ENCODE measurements around the gene CDSN. TPM values are rescaled to one million over a fixed set of nuclear protein-coding genes. Genes with fewer than 3 reads are reported as not detected.
A peak's percentile ranks its signal among the peaks of the same experiment; 100 is the strongest.

CDSN gene
- total RNA-seq, 1 experiment from 2014 or later = not detected

- Histone ChIP-seq H3K4me1 (ENCODE audit: low read length) (no peaks in the 10 kb centered on the region), H3K4me2 (ENCODE audit: low read depth, low read length, poor library complexity, severe bottlenecking) (no peak overlapping the region)
Observed at GRCh38 chr6:31092238-31092637, 28.0 kb downstream of the CDSN start.

GRCh38 chr6:31091680-31092079, 28.6 kb downstream of the CDSN start:
- Histone ChIP-seq H3K27ac (ENCODE audit: low read length) (no peak overlapping the region), H3K4me2 (ENCODE audit: low read depth, low read length, poor library complexity, severe bottlenecking) (no peak overlapping the region), H3K9me2 (replicated peaks; ENCODE audit: insufficient read depth, low read length) (no peaks in the 10 kb centered on the region), H3K36me3 (ENCODE audit: insufficient read depth, low read length) (no peaks in the 10 kb centered on the region), H3K4me3 (ENCODE audit: low read length) (no peak overlapping the region), H3K4me1 (ENCODE audit: low read length) (no peaks in the 10 kb centered on the region), H4K20me1 (ENCODE audit: insufficient read depth, low read depth, low read length) (no peaks in the 10 kb centered on the region), H3K27me3 (ENCODE audit: low read length) (no peaks in the 10 kb centered on the region), H3K79me2 (ENCODE audit: low read length) (no peaks in the 10 kb centered on the region), H3K9me3 (ENCODE audit: low read length) (no peaks in the 10 kb centered on the region), H3K9ac (ENCODE audit: low read length) (no peak overlapping the region), H2AFZ (ENCODE audit: low read length) (no peak overlapping the region)
- DNase-seq = no peak

More at GRCh38 chr6:31092238-31092637, 28.0 kb downstream of the CDSN start:
- H3K4me3 ChIP-seq (ENCODE audit: low read length) = no peak overlapping the region
- no peaks in the 10 kb centered on the region for H3K79me2 ChIP-seq (ENCODE audit: low read length)
- no peak overlapping the region for H3K9ac ChIP-seq (ENCODE audit: low read length)
- H3K9me3 ChIP-seq (ENCODE audit: low read length) = no peaks in the 10 kb centered on the region
- no peak for DNase-seq
- no peak overlapping the region for H3K27ac ChIP-seq (ENCODE audit: low read length)
- H3K27me3 ChIP-seq (ENCODE audit: low read length) = no peaks in the 10 kb centered on the region
- H3K9me2 ChIP-seq (replicated peaks; ENCODE audit: insufficient read depth, low read length) = no peaks in the 10 kb centered on the region
- no peaks in the 10 kb centered on the region for H3K36me3 ChIP-seq (ENCODE audit: insufficient read depth, low read length)
- H4K20me1 ChIP-seq (ENCODE audit: insufficient read depth, low read depth, low read length) = no peaks in the 10 kb centered on the region
- H2AFZ ChIP-seq (ENCODE audit: low read length) = no peak overlapping the region

- H3K79me2 ChIP-seq (ENCODE audit: low read length) = no peaks in the 10 kb centered on the region
- H3K4me3 ChIP-seq (ENCODE audit: low read length) = no peak overlapping the region
- no peaks in the 10 kb centered on the region for H3K9me3 ChIP-seq (ENCODE audit: low read length)
- H2AFZ ChIP-seq (ENCODE audit: low read length) = no peak overlapping the region
- H3K4me2 ChIP-seq (ENCODE audit: low read depth, low read length, poor library complexity, severe bottlenecking) = no peak overlapping the region
- H3K27ac ChIP-seq (ENCODE audit: low read length) = no peak overlapping the region
- no peak overlapping the region for H3K9ac ChIP-seq (ENCODE audit: low read length)
- no peak for DNase-seq
- H4K20me1 ChIP-seq (ENCODE audit: insufficient read depth, low read depth, low read length) = no peaks in the 10 kb centered on the region
- H3K36me3 ChIP-seq (ENCODE audit: insufficient read depth, low read length) = no peaks in the 10 kb centered on the region
- no peaks in the 10 kb centered on the region for H3K4me1 ChIP-seq (ENCODE audit: low read length)
- H3K9me2 ChIP-seq (replicated peaks; ENCODE audit: insufficient read depth, low read length) = no peaks in the 10 kb centered on the region
- no peaks in the 10 kb centered on the region for H3K27me3 ChIP-seq (ENCODE audit: low read length)
Observed at GRCh38 chr6:31090973-31091364, 29.3 kb downstream of the CDSN start.

GRCh38 chr6:31090275-31090972, 29.8 kb downstream of the CDSN start:
- no peak overlapping the region for H3K4me2 ChIP-seq (ENCODE audit: low read depth, low read length, poor library complexity, severe bottlenecking)
- no peaks in the 10 kb centered on the region for H3K9me2 ChIP-seq (replicated peaks; ENCODE audit: insufficient read depth, low read length)
- no peak overlapping the region for H3K4me3 ChIP-seq (ENCODE audit: low read length)
- H3K27me3 ChIP-seq (ENCODE audit: low read length) = no peaks in the 10 kb centered on the region
- no peaks in the 10 kb centered on the region for H4K20me1 ChIP-seq (ENCODE audit: insufficient read depth, low read depth, low read length)
- no peaks in the 10 kb centered on the region for H3K36me3 ChIP-seq (ENCODE audit: insufficient read depth, low read length)
- H3K4me1 ChIP-seq (ENCODE audit: low read length) = no peaks in the 10 kb centered on the region
- H2AFZ ChIP-seq (ENCODE audit: low read length) = no peak overlapping the region
- no peaks in the 10 kb centered on the region for H3K9me3 ChIP-seq (ENCODE audit: low read length)
- no peak for DNase-seq
- H3K9ac ChIP-seq (ENCODE audit: low read length) = no peak overlapping the region
- no peaks in the 10 kb centered on the region for H3K79me2 ChIP-seq (ENCODE audit: low read length)
- H3K27ac ChIP-seq (ENCODE audit: low read length) = no peak overlapping the region

- no peaks in the 10 kb centered on the region for H4K20me1 ChIP-seq (ENCODE audit: insufficient read depth, low read depth, low read length)
- no peak overlapping the region for H3K9ac ChIP-seq (ENCODE audit: low read length)
- H3K4me1 ChIP-seq (ENCODE audit: low read length) = peaks cover 16% of the 10 kb centered on the region
- H3K27ac ChIP-seq (ENCODE audit: low read length) = no peak overlapping the region
- no peaks in the 10 kb centered on the region for H3K9me2 ChIP-seq (replicated peaks; ENCODE audit: insufficient read depth, low read length)
- no peaks in the 10 kb centered on the region for H3K27me3 ChIP-seq (ENCODE audit: low read length)
- no peaks in the 10 kb centered on the region for H3K79me2 ChIP-seq (ENCODE audit: low read length)
- no peak overlapping the region for H3K4me3 ChIP-seq (ENCODE audit: low read length)
- no peaks in the 10 kb centered on the region for H3K9me3 ChIP-seq (ENCODE audit: low read length)
- H3K36me3 ChIP-seq (ENCODE audit: insufficient read depth, low read length) = no peaks in the 10 kb centered on the region
- H2AFZ ChIP-seq (ENCODE audit: low read length) = no peak overlapping the region
- H3K4me2 ChIP-seq (ENCODE audit: low read depth, low read length, poor library complexity, severe bottlenecking) = no peak overlapping the region
- peak; percentile 96 for DNase-seq
Observed at GRCh38 chr6:31087494-31088089, 32.7 kb downstream of the CDSN start.

- H3K9me3 ChIP-seq (ENCODE audit: low read length) = no peaks in the 10 kb centered on the region
- no peak overlapping the region for H3K4me2 ChIP-seq (ENCODE audit: low read depth, low read length, poor library complexity, severe bottlenecking)
- H3K4me3 ChIP-seq (ENCODE audit: low read length) = no peak overlapping the region
- no peak overlapping the region for H3K9ac ChIP-seq (ENCODE audit: low read length)
- no peak overlapping the region for H2AFZ ChIP-seq (ENCODE audit: low read length)
- no peaks in the 10 kb centered on the region for H3K9me2 ChIP-seq (replicated peaks; ENCODE audit: insufficient read depth, low read length)
- H3K27ac ChIP-seq (ENCODE audit: low read length) = no peak overlapping the region
- H4K20me1 ChIP-seq (ENCODE audit: insufficient read depth, low read depth, low read length) = no peaks in the 10 kb centered on the region
- H3K27me3 ChIP-seq (ENCODE audit: low read length) = no peaks in the 10 kb centered on the region
- peaks cover 22% of the 10 kb centered on the region for H3K4me1 ChIP-seq (ENCODE audit: low read length)
- no peaks in the 10 kb centered on the region for H3K36me3 ChIP-seq (ENCODE audit: insufficient read depth, low read length)
- no peaks in the 10 kb centered on the region for H3K79me2 ChIP-seq (ENCODE audit: low read length)
- DNase-seq = no peak
Observed at GRCh38 chr6:31086788-31087440, 33.3 kb downstream of the CDSN start.

GRCh38 chr6:31083742-31084354, 36.4 kb downstream of the CDSN start:
- Histone ChIP-seq H3K4me3 (ENCODE audit: low read length) (no peak overlapping the region), H2AFZ (ENCODE audit: low read length) (no peak overlapping the region), H4K20me1 (ENCODE audit: insufficient read depth, low read depth, low read length) (no peaks in the 10 kb centered on the region), H3K79me2 (ENCODE audit: low read length) (no peaks in the 10 kb centered on the region), H3K27me3 (ENCODE audit: low read length) (no peaks in the 10 kb centered on the region), H3K9me3 (ENCODE audit: low read length) (no peaks in the 10 kb centered on the region), H3K9me2 (replicated peaks; ENCODE audit: insufficient read depth, low read length) (no peaks in the 10 kb centered on the region), H3K9ac (ENCODE audit: low read length) (no peak overlapping the region), H3K4me2 (ENCODE audit: low read depth, low read length, poor library complexity, severe bottlenecking) (peak overlapping the region; percentile 19), H3K36me3 (ENCODE audit: insufficient read depth, low read length) (no peaks in the 10 kb centered on the region), H3K27ac (ENCODE audit: low read length) (no peak overlapping the region), H3K4me1 (ENCODE audit: low read length) (peaks cover 22% of the 10 kb centered on the region)
- DNase-seq = peak; percentile 83

- Histone ChIP-seq H3K9me3 (ENCODE audit: low read length) (no peaks in the 10 kb centered on the region), H3K4me1 (ENCODE audit: low read length) (peaks cover 22% of the 10 kb centered on the region), H3K4me3 (ENCODE audit: low read length) (no peak overlapping the region), H3K27me3 (ENCODE audit: low read length) (no peaks in the 10 kb centered on the region), H3K4me2 (ENCODE audit: low read depth, low read length, poor library complexity, severe bottlenecking) (no peak overlapping the region), H3K9ac (ENCODE audit: low read length) (no peak overlapping the region), H3K79me2 (ENCODE audit: low read length) (no peaks in the 10 kb centered on the region), H4K20me1 (ENCODE audit: insufficient read depth, low read depth, low read length) (no peaks in the 10 kb centered on the region), H2AFZ (ENCODE audit: low read length) (no peak overlapping the region), H3K36me3 (ENCODE audit: insufficient read depth, low read length) (no peaks in the 10 kb centered on the region), H3K9me2 (replicated peaks; ENCODE audit: insufficient read depth, low read length) (no peaks in the 10 kb centered on the region), H3K27ac (ENCODE audit: low read length) (no peak overlapping the region)
- no peak for DNase-seq
Observed at GRCh38 chr6:31081872-31082271, 38.4 kb downstream of the CDSN start.
